RPMI7951 (cell line): ENCODE data around the gene CTAGE15. TPM values are rescaled to one million over a fixed set of nuclear protein-coding genes. Genes with fewer than 3 reads are reported as not detected.
"Not testable (repeated sequence)": the region's sequence is repeated elsewhere in the genome, so short reads cannot be mapped to it uniquely, and the experiment has no call there.

Experiments
- DNase-seq: peaks from one replicate; pipeline ENCODE4 v3.0.0-alpha.2; 2012; ENCODE audit warnings: low read depth
- total RNA-seq: library from RNA; depleted of rRNA; stranded (reverse); fragments of >200 nt; shearing (Covaris generic); gene quantifications from 2 replicates; pipeline ENCODE4 v1.2.3, GENCODE V29; 2014; rRNA removed

The CTAGE15 gene
- total RNA-seq, 1 experiment from 2014 or later: 0.12 TPM

DNA sequence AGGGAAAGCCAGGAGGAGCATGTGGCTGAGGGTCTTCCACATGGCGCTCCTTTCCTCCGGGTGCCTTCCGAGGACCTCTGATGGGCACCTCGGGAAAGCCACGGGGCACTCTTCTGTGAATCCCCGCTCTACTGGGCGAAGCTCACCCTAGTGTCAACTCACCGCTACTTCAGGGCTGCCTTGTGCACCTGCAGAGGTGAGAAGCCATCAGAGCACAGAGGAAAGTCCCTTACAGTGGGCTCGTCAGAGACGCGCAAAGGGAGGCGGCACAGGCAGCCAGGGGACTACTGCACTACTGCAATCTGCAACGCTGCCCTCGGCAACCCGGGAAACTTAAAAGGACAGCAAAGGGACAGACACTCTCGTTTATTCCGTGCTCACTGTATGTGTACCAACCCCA, 50.5 kb downstream of the CTAGE15 start:
- not testable (repeated sequence) for DNase-seq

Other genes with a start within 250 kb of the CTAGE15 start
- not detected in 2 replicates for gene FAM131B, start 209.1 kb upstream of the CTAGE15 start, total RNA-seq
- gene ZYX, start 190.5 kb upstream of the CTAGE15 start, total RNA-seq: 35.9 and 51.5 TPM in 2 replicates
- gene EPHA1, start 162.9 kb upstream of the CTAGE15 start, total RNA-seq: not detected in 2 replicates
- gene TAS2R60, start 128.3 kb upstream of the CTAGE15 start, total RNA-seq: not detected in 2 replicates
- gene TAS2R41, start 93.9 kb upstream of the CTAGE15 start, total RNA-seq: not detected in 2 replicates
- 3.6 and 4.2 TPM in 2 replicates for gene TCAF2, start 49.2 kb downstream of the CTAGE15 start, total RNA-seq
- gene CTAGE6, start 185.9 kb downstream of the CTAGE15 start, total RNA-seq: 0.12 TPM in 1 of 2 replicates, not detected in the other